Fibroblast of lung (primary cell): Measurements from ENCODE around the gene L1CAM. TPM values are rescaled to one million over a fixed set of nuclear protein-coding genes. Genes with fewer than 3 reads are reported as not detected.

ENCODE experiments used
- DNase-seq, 2 donors: peaks; one replicate each; pipeline versions ENCODE4 v3.0.0 to v3.0.0-alpha.2; 2010; ENCODE audit warnings: low read depth in 2 of 2
- H2AFZ ChIP-seq: 2 replicates; pipeline ENCODE4 v1.5.1; 2012; ENCODE audit warnings: low read length, control low read depth, inconsistent platforms
- H3K27ac ChIP-seq: 2 replicates; pipeline ENCODE4 v1.5.1; 2011; ENCODE audit warnings: low read length, control low read depth; ENCODE audit not compliant: insufficient read depth
- H3K27me3 ChIP-seq: 2 replicates; pipeline ENCODE4 v1.5.1; 2011; ENCODE audit warnings: mild to moderate bottlenecking, low read length; ENCODE audit not compliant: control insufficient read depth, insufficient read depth
- H3K36me3 ChIP-seq: 2 replicates; pipeline ENCODE4 v1.5.1; 2011; ENCODE audit warnings: low read length; ENCODE audit not compliant: control insufficient read depth, insufficient read depth
- H3K4me1 ChIP-seq: 2 replicates; pipeline ENCODE4 v1.5.1; 2011; ENCODE audit warnings: low read length; ENCODE audit not compliant: control insufficient read depth, insufficient read depth; ENCODE audit errors: extremely low read depth
- H3K4me2 ChIP-seq: 2 replicates; pipeline ENCODE4 v1.5.1; 2011; ENCODE audit warnings: low read length, control low read depth; ENCODE audit not compliant: insufficient read depth; ENCODE audit errors: extremely low read depth
- H3K4me3 ChIP-seq, 4 experiments: fragments of 200-600 bp in 1 of 4; sonication (generic) in 1 of 4; replicated peaks in 1 of 4; 2 replicates each; pipeline ENCODE4 v1.5.1; 2011 to 2016; ENCODE audit warnings: low read length in 4 of 4, low read depth in 3 of 4, mild to moderate bottlenecking in 3 of 4, control low read depth in 2 of 4, inconsistent platforms in 1 of 4, mixed read lengths in 1 of 4; ENCODE audit not compliant: insufficient read depth in 1 of 4; ENCODE audit errors: control extremely low read depth in 1 of 4
- H3K79me2 ChIP-seq: 2 replicates; pipeline ENCODE4 v1.5.1; 2012; ENCODE audit warnings: mild to moderate bottlenecking, low read length, inconsistent platforms; ENCODE audit not compliant: control insufficient read depth, insufficient read depth
- H3K9ac ChIP-seq: 2 replicates; pipeline ENCODE4 v1.5.1; 2011; ENCODE audit warnings: mild to moderate bottlenecking, low read length, control low read depth; ENCODE audit not compliant: insufficient read depth
- H3K9me3 ChIP-seq: 2 replicates; pipeline ENCODE4 v1.5.1; 2012; ENCODE audit warnings: low read depth, low read length; ENCODE audit not compliant: control insufficient read depth, insufficient read depth
- H4K20me1 ChIP-seq: 2 replicates; pipeline ENCODE4 v1.5.1; 2011; ENCODE audit warnings: low read length; ENCODE audit not compliant: control insufficient read depth, insufficient read depth; ENCODE audit errors: extremely low read depth
- EZH2 ChIP-seq: IDR thresholded peaks from 2 replicates; pipeline ENCODE4 v1.5.1; 2012; ENCODE audit warnings: low read length, control low read depth, mild to moderate bottlenecking; ENCODE audit errors: missing control alignments
- polyA plus RNA-seq, 2 donors: library from polyadenylated mRNA; depleted of rRNA in 1 of 2; stranded (reverse) in 1 of 2; unstranded in 1 of 2; fragments of >200 nt; gene quantifications; 2 replicates each; pipeline ENCODE4 v1.2.1, GENCODE V29; 2011 to 2012; ENCODE audit warnings: missing spikeins in 1 of 2
- total RNA-seq: library from RNA; depleted of rRNA; stranded (reverse); fragments of >200 nt; gene quantifications from 2 replicates; pipeline ENCODE4 v1.2.1, GENCODE V29; 2014
- TF ChIP-seq, protein P1 (sequence below), 2 donors: IDR thresholded peaks in 1 of 2; conservative IDR thresholded peaks in 1 of 2; 1 replicate in 1 of 2; 2 replicates in 1 of 2; pipeline ENCODE4 v1.5.1; 2011 to 2012; ENCODE audit warnings: low read length in 2 of 2, control low read depth in 1 of 2, inconsistent platforms in 1 of 2, low read depth in 1 of 2, mild to moderate bottlenecking in 1 of 2

The L1CAM gene
- total and polyA plus RNA-seq, 2 donors (not counting 1 experiment from before 2014, with no cell fraction given), result 0.99 to 1.7 TPM

DNA sequence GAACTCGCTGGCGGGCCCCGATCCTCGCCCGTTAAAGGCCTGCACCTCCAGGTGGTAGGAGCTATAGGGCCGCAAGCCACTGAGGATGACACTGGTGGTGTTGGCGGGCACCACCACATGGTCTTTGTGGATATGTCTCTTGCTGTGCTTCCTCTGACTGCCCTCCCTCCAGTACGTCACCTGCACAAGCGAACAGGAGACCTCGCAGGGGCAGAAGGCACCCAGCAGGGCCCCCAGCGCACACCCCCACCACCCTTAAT lies 20.7 kb downstream of the L1CAM start:
- Histone ChIP-seq H3K9ac (no peak overlapping the region), H3K36me3 (no peaks in the 10 kb centered on the region), H3K4me3 (no peak overlapping the region), H3K4me1 (no peaks in the 10 kb centered on the region), H4K20me1 (no peaks in the 10 kb centered on the region), H3K4me2 (no peak overlapping the region), H3K9me3 (no peaks in the 10 kb centered on the region), H3K27ac (no peak overlapping the region), H3K27me3 (no peaks in the 10 kb centered on the region), H2AFZ (no peak overlapping the region), H3K79me2 (no peaks in the 10 kb centered on the region)
- no peak for DNase-seq
- TF ChIP-seq EZH2, result no peak
- TF ChIP-seq, protein P1, sequence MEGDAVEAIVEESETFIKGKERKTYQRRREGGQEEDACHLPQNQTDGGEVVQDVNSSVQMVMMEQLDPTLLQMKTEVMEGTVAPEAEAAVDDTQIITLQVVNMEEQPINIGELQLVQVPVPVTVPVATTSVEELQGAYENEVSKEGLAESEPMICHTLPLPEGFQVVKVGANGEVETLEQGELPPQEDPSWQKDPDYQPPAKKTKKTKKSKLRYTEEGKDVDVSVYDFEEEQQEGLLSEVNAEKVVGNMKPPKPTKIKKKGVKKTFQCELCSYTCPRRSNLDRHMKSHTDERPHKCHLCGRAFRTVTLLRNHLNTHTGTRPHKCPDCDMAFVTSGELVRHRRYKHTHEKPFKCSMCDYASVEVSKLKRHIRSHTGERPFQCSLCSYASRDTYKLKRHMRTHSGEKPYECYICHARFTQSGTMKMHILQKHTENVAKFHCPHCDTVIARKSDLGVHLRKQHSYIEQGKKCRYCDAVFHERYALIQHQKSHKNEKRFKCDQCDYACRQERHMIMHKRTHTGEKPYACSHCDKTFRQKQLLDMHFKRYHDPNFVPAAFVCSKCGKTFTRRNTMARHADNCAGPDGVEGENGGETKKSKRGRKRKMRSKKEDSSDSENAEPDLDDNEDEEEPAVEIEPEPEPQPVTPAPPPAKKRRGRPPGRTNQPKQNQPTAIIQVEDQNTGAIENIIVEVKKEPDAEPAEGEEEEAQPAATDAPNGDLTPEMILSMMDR (conservative IDR thresholded peaks at IDR 0.05 in 1 of 2, IDR thresholded peaks at IDR 0.05 in 1 of 2; ENCODE audit: low read depth in 1 of 2, low read length in 2 of 2), result no peak

DNA sequence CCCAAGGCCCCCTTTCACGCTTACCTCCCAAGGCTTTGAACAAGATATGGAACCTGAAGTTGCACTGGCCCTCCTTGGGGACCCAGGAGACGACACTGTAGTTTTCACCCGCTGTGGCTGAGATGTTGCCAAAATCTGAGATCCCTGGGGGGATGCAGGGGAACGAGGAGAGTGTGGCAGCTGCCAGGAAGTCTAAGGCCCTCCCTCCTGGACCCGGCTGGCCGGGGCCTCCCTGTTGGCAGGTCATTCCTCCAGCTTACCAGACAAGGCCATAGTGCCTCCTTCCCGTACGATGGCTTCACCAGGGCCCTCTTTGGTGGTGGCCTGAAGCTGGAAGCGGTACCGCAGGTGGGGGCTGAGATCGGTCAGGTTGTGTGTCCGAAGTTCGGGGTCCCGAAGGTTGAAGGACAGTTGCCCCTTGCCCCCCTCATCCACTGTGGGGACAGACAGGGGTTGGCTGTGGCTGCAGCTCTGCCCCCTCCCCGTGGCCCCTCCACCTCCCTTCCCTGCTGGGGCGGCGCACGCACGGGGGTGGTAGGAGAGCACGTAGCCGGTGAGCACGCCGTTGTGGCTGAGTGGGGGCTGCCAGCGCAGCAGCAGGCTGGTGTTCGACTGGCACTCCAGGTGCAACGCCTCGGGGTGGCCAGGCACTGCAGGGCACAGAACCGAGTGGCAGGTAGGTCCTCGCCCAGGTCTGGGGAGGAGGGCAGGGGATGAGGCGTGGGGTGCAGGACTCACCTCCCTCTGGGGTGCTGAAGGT lies 21.2 kb downstream of the L1CAM start:
- no peak for TF ChIP-seq EZH2
- TF ChIP-seq, protein P1 (conservative IDR thresholded peaks at IDR 0.05 in 1 of 2, IDR thresholded peaks at IDR 0.05 in 1 of 2; ENCODE audit: low read depth in 1 of 2, low read length in 2 of 2), result no peak
- DNase-seq, result no peak
- H3K27me3 ChIP-seq, result no peaks in the 10 kb centered on the region

DNA sequence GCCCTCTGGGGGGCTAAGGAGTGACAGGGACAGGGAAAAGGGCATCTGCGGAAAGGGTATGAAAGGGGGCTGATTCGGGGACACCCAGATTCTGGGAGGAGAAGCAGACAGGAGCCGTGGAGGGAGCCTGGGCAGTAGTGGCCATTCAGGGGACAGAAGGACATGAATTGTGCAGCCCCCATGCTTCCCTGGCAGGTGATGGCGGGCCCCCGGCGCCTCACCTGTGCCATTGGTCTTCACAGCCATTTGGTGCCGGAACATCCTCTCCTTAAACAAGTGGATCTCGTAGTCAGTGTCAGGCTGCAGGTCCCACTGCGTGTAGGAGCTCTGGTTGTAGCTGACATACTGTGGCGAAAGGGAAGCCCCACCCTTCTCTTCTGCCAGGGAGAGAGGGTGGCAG lies 21.9 kb downstream of the L1CAM start:
- TF ChIP-seq, protein P1 (conservative IDR thresholded peaks at IDR 0.05 in 1 of 2, IDR thresholded peaks at IDR 0.05 in 1 of 2; ENCODE audit: low read depth in 1 of 2, low read length in 2 of 2), result no peak
- TF ChIP-seq EZH2, result no peak
- H3K79me2 ChIP-seq, result no peaks in the 10 kb centered on the region

More for the DNA sequence above, 21.2 kb downstream of the L1CAM start:
- Histone ChIP-seq H3K79me2 (no peaks in the 10 kb centered on the region), H3K9me3 (no peaks in the 10 kb centered on the region), H3K4me3 (no peak overlapping the region), H3K4me1 (no peaks in the 10 kb centered on the region), H4K20me1 (no peaks in the 10 kb centered on the region), H3K9ac (no peak overlapping the region), H3K4me2 (no peak overlapping the region), H3K27ac (no peak overlapping the region), H3K36me3 (no peaks in the 10 kb centered on the region), H2AFZ (no peak overlapping the region)

More for the DNA sequence above, 21.9 kb downstream of the L1CAM start:
- Histone ChIP-seq H3K4me1 (no peaks in the 10 kb centered on the region), H3K4me2 (no peak overlapping the region), H4K20me1 (no peaks in the 10 kb centered on the region), H3K27me3 (no peaks in the 10 kb centered on the region), H3K4me3 (no peak overlapping the region), H3K9me3 (no peaks in the 10 kb centered on the region), H3K27ac (no peak overlapping the region), H3K36me3 (no peaks in the 10 kb centered on the region), H3K9ac (no peak overlapping the region), H2AFZ (no peak overlapping the region)
- DNase-seq, result no peak
